ENCODE measurements around the gene BTNL3. TPM values are rescaled to one million over a fixed set of nuclear protein-coding genes. Genes with fewer than 3 reads are reported as not detected.
"Not testable (repeated sequence)": the region's sequence is repeated elsewhere in the genome, so short reads cannot be mapped to it uniquely, and the experiment has no call there.

BTNL3 gene
- total RNA-seq, 1 donor from 2014 or later = not detected

DNA sequence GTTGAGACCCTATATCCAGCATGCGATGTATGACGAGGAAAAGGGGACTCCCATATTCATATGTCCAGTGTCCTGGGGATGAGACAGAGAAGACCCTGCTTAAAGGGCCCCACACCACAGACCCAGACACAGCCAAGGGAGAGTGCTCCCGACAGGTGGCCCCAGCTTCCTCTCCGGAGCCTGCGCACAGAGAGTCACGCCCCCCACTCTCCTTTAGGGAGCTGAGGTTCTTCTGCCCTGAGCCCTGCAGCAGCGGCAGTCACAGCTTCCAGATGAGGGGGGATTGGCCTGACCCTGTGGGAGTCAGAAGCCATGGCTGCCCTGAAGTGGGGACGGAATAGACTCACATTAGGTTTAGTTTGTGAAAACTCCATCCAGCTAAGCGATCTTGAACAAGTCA is 17.1 kb downstream of the BTNL3 start:
- TF ChIP-seq, protein P1, sequence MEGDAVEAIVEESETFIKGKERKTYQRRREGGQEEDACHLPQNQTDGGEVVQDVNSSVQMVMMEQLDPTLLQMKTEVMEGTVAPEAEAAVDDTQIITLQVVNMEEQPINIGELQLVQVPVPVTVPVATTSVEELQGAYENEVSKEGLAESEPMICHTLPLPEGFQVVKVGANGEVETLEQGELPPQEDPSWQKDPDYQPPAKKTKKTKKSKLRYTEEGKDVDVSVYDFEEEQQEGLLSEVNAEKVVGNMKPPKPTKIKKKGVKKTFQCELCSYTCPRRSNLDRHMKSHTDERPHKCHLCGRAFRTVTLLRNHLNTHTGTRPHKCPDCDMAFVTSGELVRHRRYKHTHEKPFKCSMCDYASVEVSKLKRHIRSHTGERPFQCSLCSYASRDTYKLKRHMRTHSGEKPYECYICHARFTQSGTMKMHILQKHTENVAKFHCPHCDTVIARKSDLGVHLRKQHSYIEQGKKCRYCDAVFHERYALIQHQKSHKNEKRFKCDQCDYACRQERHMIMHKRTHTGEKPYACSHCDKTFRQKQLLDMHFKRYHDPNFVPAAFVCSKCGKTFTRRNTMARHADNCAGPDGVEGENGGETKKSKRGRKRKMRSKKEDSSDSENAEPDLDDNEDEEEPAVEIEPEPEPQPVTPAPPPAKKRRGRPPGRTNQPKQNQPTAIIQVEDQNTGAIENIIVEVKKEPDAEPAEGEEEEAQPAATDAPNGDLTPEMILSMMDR (IDR thresholded peaks at IDR 0.05; ENCODE audit: insufficient read depth, low read length, poor library complexity, severe bottlenecking) = no peak
- DNase-seq (ENCODE audit: low read depth) = no peak

DNA sequence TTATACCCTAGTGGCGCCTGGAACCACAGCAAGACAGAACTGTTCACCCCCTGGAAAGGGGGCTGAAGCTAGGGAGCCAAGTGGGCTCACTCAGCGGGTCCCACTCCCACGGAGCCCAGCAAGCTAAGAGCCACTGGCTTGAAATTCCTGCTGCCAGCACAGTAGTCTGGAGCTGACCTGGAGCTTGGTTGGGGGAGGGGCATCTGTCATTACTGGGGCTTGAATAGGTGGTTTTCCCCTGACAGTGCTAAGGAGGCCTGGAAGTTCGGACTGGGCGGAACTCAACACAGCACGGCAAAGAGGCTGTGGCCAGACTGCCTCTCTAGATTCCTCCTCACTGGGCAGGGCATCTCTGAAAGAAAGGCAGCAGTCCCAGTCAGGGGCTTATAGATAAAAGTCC is 19.5 kb downstream of the BTNL3 start:
- H3K4me3 ChIP-seq (ENCODE audit: low read depth, low read length) = no peak overlapping the region
- H3K36me3 ChIP-seq (ENCODE audit: control insufficient read depth, insufficient read depth, low read length) = no peaks in the 10 kb centered on the region
- no peak for DNase-seq (ENCODE audit: low read depth)
- TF ChIP-seq, protein P1 (IDR thresholded peaks at IDR 0.05; ENCODE audit: insufficient read depth, low read length, poor library complexity, severe bottlenecking) = no peak
- no peaks in the 10 kb centered on the region for H3K27me3 ChIP-seq (ENCODE audit: control insufficient read depth, insufficient read depth, low read length)

More for the DNA sequence above, 17.1 kb downstream of the BTNL3 start:
- Histone ChIP-seq H3K4me3 (ENCODE audit: low read depth, low read length) (no peak overlapping the region), H3K27me3 (ENCODE audit: control insufficient read depth, insufficient read depth, low read length) (no peaks in the 10 kb centered on the region), H3K36me3 (ENCODE audit: control insufficient read depth, insufficient read depth, low read length) (no peaks in the 10 kb centered on the region)

DNA sequence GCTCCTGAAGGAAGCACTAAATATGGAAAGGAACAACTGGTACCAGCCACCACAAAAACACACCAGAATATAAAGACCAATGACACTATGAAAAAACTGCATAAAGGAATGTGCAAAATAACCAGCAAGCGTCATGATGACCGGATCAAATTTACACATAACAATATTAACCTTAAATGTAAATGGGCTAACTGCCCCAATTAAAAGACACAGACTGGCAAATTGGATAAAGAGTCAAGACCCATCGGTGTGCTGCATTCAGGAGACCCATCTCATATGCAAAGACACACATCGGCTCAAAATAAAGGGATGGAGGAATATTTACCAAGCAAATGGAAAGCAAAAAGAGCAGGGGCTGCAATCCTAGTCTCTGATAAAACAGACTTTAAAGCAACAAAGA is 21.4 kb downstream of the BTNL3 start:
- DNase-seq (ENCODE audit: low read depth); H3K4me3 ChIP-seq (ENCODE audit: low read depth, low read length); H3K36me3 ChIP-seq (ENCODE audit: control insufficient read depth, insufficient read depth, low read length); H3K27me3 ChIP-seq (ENCODE audit: control insufficient read depth, insufficient read depth, low read length): not testable (repeated sequence)

- not testable (repeated sequence) for H3K27me3 ChIP-seq (ENCODE audit: control insufficient read depth, insufficient read depth, low read length); H3K36me3 ChIP-seq (ENCODE audit: control insufficient read depth, insufficient read depth, low read length); H3K4me3 ChIP-seq (ENCODE audit: low read depth, low read length); DNase-seq (ENCODE audit: low read depth)
Measured at GRCh38 chr5:181014654-181015053, 26.0 kb downstream of the BTNL3 start.

DNA sequence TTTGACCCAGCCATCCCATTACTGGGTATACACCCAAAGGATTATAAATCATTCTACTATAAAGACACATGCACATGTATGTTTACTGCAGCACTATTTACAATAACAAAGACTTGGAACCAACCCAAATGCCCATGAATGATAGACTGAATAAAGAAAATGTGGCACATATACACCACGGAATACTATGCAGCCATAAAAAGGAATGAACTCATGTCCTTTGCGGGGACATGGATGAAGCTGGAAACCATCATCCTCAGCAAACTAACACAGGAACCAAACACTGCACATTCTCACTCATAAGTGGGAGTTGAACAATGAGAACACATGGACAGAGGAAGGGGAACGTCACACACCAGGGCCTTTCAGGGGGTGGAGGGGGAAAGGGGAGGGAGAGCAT is 28.8 kb downstream of the BTNL3 start:
- not testable (repeated sequence) for H3K36me3 ChIP-seq (ENCODE audit: control insufficient read depth, insufficient read depth, low read length); H3K27me3 ChIP-seq (ENCODE audit: control insufficient read depth, insufficient read depth, low read length); H3K4me3 ChIP-seq (ENCODE audit: low read depth, low read length); DNase-seq (ENCODE audit: low read depth)

GRCh38 chr5:181020688-181021087 is 32.0 kb downstream of the BTNL3 start:
- TF ChIP-seq, protein P1 (IDR thresholded peaks at IDR 0.05; ENCODE audit: insufficient read depth, low read length, poor library complexity, severe bottlenecking) = no peak
- Histone ChIP-seq H3K36me3 (ENCODE audit: control insufficient read depth, insufficient read depth, low read length) (no peaks in the 10 kb centered on the region), H3K27me3 (ENCODE audit: control insufficient read depth, insufficient read depth, low read length) (no peaks in the 10 kb centered on the region), H3K4me3 (ENCODE audit: low read depth, low read length) (no peak overlapping the region)
- DNase-seq (ENCODE audit: low read depth) = no peak

GRCh38 chr5:181024245-181025064 is 35.8 kb downstream of the BTNL3 start:
- H3K36me3 ChIP-seq (ENCODE audit: control insufficient read depth, insufficient read depth, low read length) = no peaks in the 10 kb centered on the region
- no peak overlapping the region for H3K4me3 ChIP-seq (ENCODE audit: low read depth, low read length)
- TF ChIP-seq, protein P1 (IDR thresholded peaks at IDR 0.05; ENCODE audit: insufficient read depth, low read length, poor library complexity, severe bottlenecking) = no peak
- no peak for DNase-seq (ENCODE audit: low read depth)
- H3K27me3 ChIP-seq (ENCODE audit: control insufficient read depth, insufficient read depth, low read length) = no peaks in the 10 kb centered on the region

Data from kidney epithelial cell (primary cell).